ENCODE results near the gene MMP19.

- TF ChIP-seq, protein P1, sequence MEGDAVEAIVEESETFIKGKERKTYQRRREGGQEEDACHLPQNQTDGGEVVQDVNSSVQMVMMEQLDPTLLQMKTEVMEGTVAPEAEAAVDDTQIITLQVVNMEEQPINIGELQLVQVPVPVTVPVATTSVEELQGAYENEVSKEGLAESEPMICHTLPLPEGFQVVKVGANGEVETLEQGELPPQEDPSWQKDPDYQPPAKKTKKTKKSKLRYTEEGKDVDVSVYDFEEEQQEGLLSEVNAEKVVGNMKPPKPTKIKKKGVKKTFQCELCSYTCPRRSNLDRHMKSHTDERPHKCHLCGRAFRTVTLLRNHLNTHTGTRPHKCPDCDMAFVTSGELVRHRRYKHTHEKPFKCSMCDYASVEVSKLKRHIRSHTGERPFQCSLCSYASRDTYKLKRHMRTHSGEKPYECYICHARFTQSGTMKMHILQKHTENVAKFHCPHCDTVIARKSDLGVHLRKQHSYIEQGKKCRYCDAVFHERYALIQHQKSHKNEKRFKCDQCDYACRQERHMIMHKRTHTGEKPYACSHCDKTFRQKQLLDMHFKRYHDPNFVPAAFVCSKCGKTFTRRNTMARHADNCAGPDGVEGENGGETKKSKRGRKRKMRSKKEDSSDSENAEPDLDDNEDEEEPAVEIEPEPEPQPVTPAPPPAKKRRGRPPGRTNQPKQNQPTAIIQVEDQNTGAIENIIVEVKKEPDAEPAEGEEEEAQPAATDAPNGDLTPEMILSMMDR (IDR thresholded peaks at IDR 0.05), result no peak
- TF ChIP-seq POLR2A (IDR thresholded peaks at IDR 0.05), result no peak
Measured at GRCh38 chr12:55828357-55828756, 14.4 kb downstream of the MMP19 start.

Data from Peyer's patch (tissue), 4 donors.